SK-N-SH (cell line): ENCODE data around the gene PDE4D.
A peak's percentile ranks its signal among the peaks of the same experiment; 100 is the strongest.

Source experiments
- CHD2 ChIP-seq: fragments of 150-350 bp; IDR thresholded peaks from 2 replicates; pipeline ENCODE4 v1.6.1; 2018; ENCODE audit warnings: low read length; ENCODE audit not compliant: partially characterized antibody
- CTCF ChIP-seq: fragments of 200-600 bp; sonication (generic); IDR thresholded peaks from 2 replicates; pipeline ENCODE4 v1.6.1; 2017; ENCODE audit warnings: antibody characterized with exemption, mild to moderate bottlenecking, moderate library complexity
- GABPA ChIP-seq: IDR thresholded peaks from 2 replicates; pipeline ENCODE4 v1.4.0; 2012; ENCODE audit warnings: low read depth, mild to moderate bottlenecking
- MAX ChIP-seq: IDR thresholded peaks from 2 replicates; pipeline ENCODE4 v1.4.0; 2012; ENCODE audit warnings: low read depth
- MXI1 ChIP-seq: IDR thresholded peaks from 2 replicates; pipeline ENCODE4 v1.6.1; 2012; ENCODE audit warnings: mild to moderate bottlenecking, low read depth, low read length, improper control_type of control experiment
- NRF1 ChIP-seq: IDR thresholded peaks from 2 replicates; pipeline ENCODE4 v1.6.1; 2012; ENCODE audit warnings: low read depth, mild to moderate bottlenecking, low read length
- POLR2AphosphoS5 ChIP-seq: IDR thresholded peaks from 2 replicates; pipeline ENCODE4 v1.6.1; 2012; ENCODE audit warnings: low read depth, low read length
- REST ChIP-seq: IDR thresholded peaks from 2 replicates; pipeline ENCODE4 v1.6.1; 2012; ENCODE audit warnings: mild to moderate bottlenecking, low read depth, low read length, moderate library complexity
- RFX5 ChIP-seq: IDR thresholded peaks from 2 replicates; pipeline ENCODE4 v1.6.1; 2012; ENCODE audit warnings: mild to moderate bottlenecking, improper control_type of control experiment, low read length
- SMC3 ChIP-seq: IDR thresholded peaks from 2 replicates; pipeline ENCODE4 v1.6.1; 2012; ENCODE audit warnings: low read depth, low read length, improper control_type of control experiment
- TAF1 ChIP-seq: IDR thresholded peaks from 2 replicates; pipeline ENCODE4 v1.6.1; 2012; ENCODE audit warnings: low read depth, mild to moderate bottlenecking, low read length, moderate library complexity, borderline replicate concordance
- TEAD4 ChIP-seq: IDR thresholded peaks from 2 replicates; pipeline ENCODE4 v1.4.0; 2012; ENCODE audit warnings: mild to moderate bottlenecking, borderline replicate concordance; ENCODE audit not compliant: insufficient read depth
- USF2 ChIP-seq: fragments of 150-350 bp; IDR thresholded peaks from 2 replicates; pipeline ENCODE4 v1.6.1; 2017; ENCODE audit warnings: antibody characterized with exemption, low read length, low read depth, borderline replicate concordance

GRCh38 chr5:59760785-59761348 lies 132.7 kb downstream of the PDE4D start:
- TF ChIP-seq CTCF (no peak), TEAD4 (no peak), POLR2AphosphoS5 (no peak), MAX (no peak), RFX5 (no peak), GABPA (0 out of 2 replicates have a peak, but pooled peaks have one; percentile 13), MXI1 (no peak), SMC3 (no peak), REST (no peak), NRF1 (no peak), CHD2 (no peak), USF2 (no peak), TAF1 (no peak)
